B cell (primary cell): ENCODE data around the gene ACP7. TPM values are rescaled to one million over a fixed set of nuclear protein-coding genes. Genes with fewer than 3 reads are reported as not detected.

Source experiments
- ATAC-seq: fragments of 200-7000 bp; cut with Tn5 transposase; one replicate; pipeline ENCODE4 v1.10.0; 2021; ENCODE audit warnings: low read depth, mild to moderate bottlenecking, moderate number of reproducible peaks, moderate library complexity
- CTCF ChIA-PET: fragments of 350-600 bp; sonication (Branson Sonifier 250); formaldehyde crosslinking; loops from one replicate; lab custom pipeline; 2021; ENCODE audit warnings: antibody characterized with exemption, inconsistent platforms; lab: Charles Lee
- POLR2A ChIA-PET: fragments of 350-600 bp; sonication (Branson Sonifier 250); formaldehyde crosslinking; loops from one replicate; lab custom pipeline; 2021; ENCODE audit warnings: antibody characterized with exemption; lab: Charles Lee
- DNase-seq: peaks from one replicate; pipeline ENCODE4 v3.0.0; 2013
- H2AFZ ChIP-seq: 2 replicates; pipeline ENCODE4 v1.6.1; 2012; ENCODE audit warnings: mild to moderate bottlenecking, low read depth, low read length; ENCODE audit not compliant: insufficient read depth, poor library complexity, severe bottlenecking
- H3K27ac ChIP-seq, 2 donors: 1 replicate in 1 of 2; 2 replicates in 1 of 2; pipeline ENCODE4 v1.5.1; 2012 to 2013; ENCODE audit warnings: low read length in 2 of 2, mild to moderate bottlenecking in 2 of 2, moderate library complexity in 1 of 2
- H3K27me3 ChIP-seq, 4 experiments: fragments of 200-600 bp in 1 of 4; sonication (generic) in 1 of 4; replicated peaks in 1 of 4; 1 replicate in 2 of 4; 2 replicates in 2 of 4; pipeline versions ENCODE4 v1.6.1 to v1.7.0; 2013 to 2016; ENCODE audit warnings: low read length in 3 of 4, mild to moderate bottlenecking in 2 of 4, mixed read lengths in 1 of 4, moderate library complexity in 1 of 4; ENCODE audit not compliant: insufficient read depth in 4 of 4, control insufficient read depth in 3 of 4; ENCODE audit errors: control extremely low read depth in 1 of 4
- H3K36me3 ChIP-seq, 2 experiments: replicated peaks in 1 of 2; 1 replicate in 1 of 2; 2 replicates in 1 of 2; pipeline versions ENCODE4 v1.6.1 to v1.7.1; 2013; ENCODE audit warnings: low read length in 1 of 2; ENCODE audit not compliant: insufficient read depth in 2 of 2, control insufficient read depth in 1 of 2; ENCODE audit errors: control extremely low read depth in 1 of 2, extremely low read depth in 1 of 2
- H3K4me1 ChIP-seq, 2 donors: fragments of 200-600 bp in 1 of 2; sonication (generic) in 1 of 2; 1 replicate in 1 of 2; 2 replicates in 1 of 2; pipeline versions ENCODE4 v1.5.1 to v1.6.1; 2013 to 2017; ENCODE audit warnings: low read length in 2 of 2; ENCODE audit not compliant: control insufficient read depth in 2 of 2, insufficient read depth in 2 of 2
- H3K4me2 ChIP-seq: replicated peaks from 2 replicates; pipeline ENCODE3; 2012; ENCODE audit warnings: mild to moderate bottlenecking, low read depth, low read length; ENCODE audit not compliant: poor library complexity, severe bottlenecking
- H3K4me3 ChIP-seq, 5 experiments: fragments of 200-600 bp in 1 of 5; sonication (generic) in 1 of 5; 1 replicate in 3 of 5; 2 replicates in 2 of 5; pipeline versions ENCODE4 v1.5.1 to v1.7.0; 2011 to 2016; ENCODE audit warnings: low read length in 4 of 5, mild to moderate bottlenecking in 4 of 5, low read depth in 2 of 5, control low read depth in 1 of 5, moderate library complexity in 1 of 5; ENCODE audit not compliant: insufficient read depth in 1 of 5; ENCODE audit errors: control extremely low read depth in 1 of 5, extremely low read depth in 1 of 5
- H3K79me2 ChIP-seq: fragments of 200-600 bp; sonication (generic); one replicate; pipeline ENCODE4 v1.6.0; 2016; ENCODE audit warnings: low read length; ENCODE audit not compliant: control insufficient read depth, insufficient read depth
- H3K9ac ChIP-seq: fragments of 200-600 bp; sonication (generic); 2 replicates; pipeline ENCODE4 v1.6.1; 2017; ENCODE audit warnings: mild to moderate bottlenecking, low read length, moderate library complexity
- H3K9me3 ChIP-seq, 3 donors: one replicate each; pipeline versions ENCODE4 v1.6.1 to v1.7.1; 2013; ENCODE audit warnings: low read length in 2 of 3; ENCODE audit not compliant: control insufficient read depth in 2 of 3, insufficient read depth in 1 of 3; ENCODE audit errors: control extremely low read depth in 1 of 3
- H4K20me1 ChIP-seq: 2 replicates; pipeline ENCODE4 v1.6.0; 2012; ENCODE audit warnings: mild to moderate bottlenecking, low read length; ENCODE audit not compliant: insufficient read depth, control insufficient read depth, poor library complexity, severe bottlenecking
- H3K27ac Mint-ChIP-seq: one replicate; pipeline ENCODE4 v1.8.0; 2021; ENCODE audit warnings: mixed read lengths
- H3K27me3 Mint-ChIP-seq: one replicate; pipeline ENCODE4 v1.8.0; 2021; ENCODE audit warnings: mixed read lengths
- H3K4me1 Mint-ChIP-seq: one replicate; pipeline ENCODE4 v1.8.0; 2021; ENCODE audit warnings: mixed read lengths
- H3K4me3 Mint-ChIP-seq: one replicate; pipeline ENCODE4 v1.8.0; 2021; ENCODE audit warnings: mixed read lengths
- H3K9me3 Mint-ChIP-seq: one replicate; pipeline ENCODE4 v1.8.0; 2022; ENCODE audit warnings: mixed read lengths; ENCODE audit not compliant: insufficient read depth
- EZH2 ChIP-seq: IDR thresholded peaks from 2 replicates; pipeline ENCODE4 v1.6.1; 2012; ENCODE audit warnings: borderline replicate concordance, low read depth, mild to moderate bottlenecking, moderate library complexity, low read length; ENCODE audit not compliant: insufficient read depth, poor library complexity, severe bottlenecking
- WGBS: methylation state at CpG from one replicate; pipeline ENCODE4 v1.1.5; 2013; ENCODE audit warnings: missing lambda C conversion rate; ENCODE audit not compliant: insufficient coverage; 5-methylcytosine and 5-hydroxymethylcytosine counted together
- intact Hi-C: fragments of 100-400 bp; cut with micrococcal nuclease; formaldehyde crosslinking; loops from one replicate; pipeline ENCODE4 v1.10.0; 2022
- polyA plus RNA-seq: library from polyadenylated mRNA; depleted of rRNA; stranded (reverse); fragments of >200 nt; gene quantifications from 2 replicates; pipeline ENCODE4 v1.2.3, GENCODE V29; 2012
- total RNA-seq, 2 donors: library from RNA; stranded (reverse); fragments of 120-200 nt in 1 of 2; gene quantifications; 1 replicate in 1 of 2; 2 replicates in 1 of 2; pipeline versions ENCODE4 v1.2.3 to v1.2.4, GENCODE V29; 2013 to 2022
- TF ChIP-seq, protein P1 (sequence below): fragments of 200-600 bp; IDR thresholded peaks from one replicate; pipeline ENCODE4 v1.8.0; 2022; ENCODE audit warnings: antibody characterized with exemption, mild to moderate bottlenecking

Gene ACP7
- total and polyA plus RNA-seq, 2 donors (not counting 1 experiment from before 2014, with no cell fraction given), result not detected

DNA sequence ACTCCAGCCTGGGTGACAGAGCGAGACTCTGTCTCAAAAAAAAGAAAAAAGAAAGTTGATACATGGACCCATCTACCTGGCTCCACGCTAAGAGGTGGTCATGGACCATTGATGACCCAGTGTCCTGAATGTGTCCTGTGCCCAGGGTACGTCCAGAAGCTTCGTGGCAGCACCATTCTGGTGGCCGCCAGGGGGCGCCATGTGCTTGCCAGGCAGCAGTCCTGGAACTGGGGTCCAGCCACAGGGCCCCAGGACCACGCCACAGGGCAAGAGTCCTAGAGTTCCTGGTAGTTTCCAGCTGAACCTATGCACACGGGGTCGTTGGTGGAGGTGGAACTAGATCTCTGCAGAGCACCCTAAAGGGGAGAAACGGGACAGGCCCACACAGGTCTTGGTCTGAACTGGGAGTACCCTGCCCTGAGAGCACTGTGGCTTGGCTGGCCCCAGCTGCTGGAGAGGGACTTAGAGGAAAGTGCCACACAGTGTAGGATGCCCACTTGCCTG, 31.9 kb upstream of the ACP7 start:
- TF ChIP-seq EZH2, result no peak
- TF ChIP-seq, protein P1, sequence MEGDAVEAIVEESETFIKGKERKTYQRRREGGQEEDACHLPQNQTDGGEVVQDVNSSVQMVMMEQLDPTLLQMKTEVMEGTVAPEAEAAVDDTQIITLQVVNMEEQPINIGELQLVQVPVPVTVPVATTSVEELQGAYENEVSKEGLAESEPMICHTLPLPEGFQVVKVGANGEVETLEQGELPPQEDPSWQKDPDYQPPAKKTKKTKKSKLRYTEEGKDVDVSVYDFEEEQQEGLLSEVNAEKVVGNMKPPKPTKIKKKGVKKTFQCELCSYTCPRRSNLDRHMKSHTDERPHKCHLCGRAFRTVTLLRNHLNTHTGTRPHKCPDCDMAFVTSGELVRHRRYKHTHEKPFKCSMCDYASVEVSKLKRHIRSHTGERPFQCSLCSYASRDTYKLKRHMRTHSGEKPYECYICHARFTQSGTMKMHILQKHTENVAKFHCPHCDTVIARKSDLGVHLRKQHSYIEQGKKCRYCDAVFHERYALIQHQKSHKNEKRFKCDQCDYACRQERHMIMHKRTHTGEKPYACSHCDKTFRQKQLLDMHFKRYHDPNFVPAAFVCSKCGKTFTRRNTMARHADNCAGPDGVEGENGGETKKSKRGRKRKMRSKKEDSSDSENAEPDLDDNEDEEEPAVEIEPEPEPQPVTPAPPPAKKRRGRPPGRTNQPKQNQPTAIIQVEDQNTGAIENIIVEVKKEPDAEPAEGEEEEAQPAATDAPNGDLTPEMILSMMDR, result peak; percentile 80

DNA sequence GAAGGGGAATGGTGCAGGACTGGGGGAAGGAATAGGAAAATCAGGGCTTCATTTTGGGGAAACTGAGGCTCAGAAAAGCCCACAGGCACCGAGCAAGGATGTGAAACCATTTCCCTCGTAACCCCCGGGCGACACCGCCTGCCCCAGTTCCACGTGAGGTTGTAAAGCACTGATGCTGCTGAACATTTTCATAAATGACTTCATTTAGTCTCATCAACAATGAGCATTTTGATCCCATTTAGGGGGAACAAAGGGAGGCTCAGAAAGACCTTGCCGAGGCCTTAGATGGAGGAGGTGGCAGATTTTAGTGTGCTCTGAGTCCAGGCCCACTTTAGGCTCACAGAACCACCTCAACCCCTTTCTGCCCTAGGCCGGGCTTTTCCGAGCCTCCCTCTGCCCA, 31.3 kb upstream of the ACP7 start:
- no peaks in the 10 kb centered on the region for H3K4me1 ChIP-seq
- POLR2A ChIA-PET, result no interaction called here
- peaks cover 0 to 6% (median 0%) of the 10 kb centered on the region in 3 donors for H3K9me3 ChIP-seq
- no peaks in the 10 kb centered on the region for H4K20me1 ChIP-seq
- Mint-ChIP-seq H3K27ac (no peak overlapping the region), H3K4me1 (no peaks in the 10 kb centered on the region), H3K27me3 (no peaks in the 10 kb centered on the region), H3K9me3 (no peaks in the 10 kb centered on the region), H3K4me3 (no peak overlapping the region)
- H3K4me2 ChIP-seq, result no peak overlapping the region
- H3K36me3 ChIP-seq, result no peaks in the 10 kb centered on the region
- H3K27ac ChIP-seq, result no peak overlapping the region
- H3K27me3 ChIP-seq, result peaks cover 0 to 4% (median 0%) of the 10 kb centered on the region in 4 experiments
- WGBS, result 82% methylated on average over 7 of the region's 9 CpGs
- ATAC-seq, result no peak
- intact Hi-C loops, result no loop called here
- H2AFZ ChIP-seq, result no peak overlapping the region
- H3K9ac ChIP-seq, result no peak overlapping the region
- CTCF ChIA-PET, result interaction anchor here (0.6 to 1.3 kb wide), 3 partner anchors 18 to 621 kb away, joined by 3 read pairs; no protein-coding TSS in a partner anchor
- H3K4me3 ChIP-seq, result no peak overlapping the region
- TF ChIP-seq, protein P1, result no peak
- DNase-seq, result no peak
- no peaks in the 10 kb centered on the region for H3K79me2 ChIP-seq

More for the DNA sequence above, 31.9 kb upstream of the ACP7 start:
- Histone ChIP-seq H3K27ac (no peak overlapping the region), H3K36me3 (no peaks in the 10 kb centered on the region), H3K9me3 (peaks cover 0 to 6% (median 0%) of the 10 kb centered on the region in 3 donors), H3K79me2 (no peaks in the 10 kb centered on the region), H2AFZ (no peak overlapping the region), H3K4me1 (no peaks in the 10 kb centered on the region), H3K27me3 (peaks cover 0 to 4% (median 0%) of the 10 kb centered on the region in 4 experiments), H3K9ac (no peak overlapping the region), H4K20me1 (no peaks in the 10 kb centered on the region), H3K4me2 (no peak overlapping the region), H3K4me3 (no peak overlapping the region)
- no peak overlapping the region for H3K4me3 Mint-ChIP-seq
- no peak for ATAC-seq
- POLR2A ChIA-PET, result no interaction called here
- peak; percentile 67 for DNase-seq
- no peak overlapping the region for H3K27ac Mint-ChIP-seq
- no peaks in the 10 kb centered on the region for H3K9me3 Mint-ChIP-seq
- CTCF ChIA-PET, result interaction anchor here (0.6 to 1.3 kb wide), 5 partner anchors 9 to 869 kb away, joined by 3 to 5 read pairs (median 3); no protein-coding TSS in a partner anchor
- intact Hi-C loops, result no loop called here
- no peaks in the 10 kb centered on the region for H3K4me1 Mint-ChIP-seq
- WGBS, result 25% methylated on average over 10 of the region's 10 CpGs
- no peaks in the 10 kb centered on the region for H3K27me3 Mint-ChIP-seq
